ENCODE measurements around the gene TEPSIN.

TEPSIN gene

DNA sequence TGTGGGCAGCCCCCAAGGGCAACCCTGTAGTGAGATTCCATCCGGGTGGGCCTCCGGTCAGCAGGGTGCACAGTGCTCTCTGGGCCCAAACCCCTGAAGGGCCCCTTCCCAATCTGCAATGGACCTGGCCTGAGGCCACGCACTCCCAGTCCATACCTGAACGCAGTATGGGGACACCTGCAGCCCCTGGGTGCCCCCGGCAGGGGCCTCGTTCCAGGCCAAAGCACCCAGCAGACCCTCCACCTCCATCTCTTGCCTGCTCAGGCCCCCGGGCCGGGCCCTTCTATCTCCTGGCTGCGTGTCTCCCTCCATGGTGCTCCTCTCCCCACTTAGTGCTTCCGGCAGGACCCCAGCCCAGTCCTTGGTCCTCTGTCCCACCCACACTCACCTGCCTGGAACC lies 55.5 kb downstream of the TEPSIN start:
- no peak for DNase-seq (ENCODE audit: low spot score)

DNA sequence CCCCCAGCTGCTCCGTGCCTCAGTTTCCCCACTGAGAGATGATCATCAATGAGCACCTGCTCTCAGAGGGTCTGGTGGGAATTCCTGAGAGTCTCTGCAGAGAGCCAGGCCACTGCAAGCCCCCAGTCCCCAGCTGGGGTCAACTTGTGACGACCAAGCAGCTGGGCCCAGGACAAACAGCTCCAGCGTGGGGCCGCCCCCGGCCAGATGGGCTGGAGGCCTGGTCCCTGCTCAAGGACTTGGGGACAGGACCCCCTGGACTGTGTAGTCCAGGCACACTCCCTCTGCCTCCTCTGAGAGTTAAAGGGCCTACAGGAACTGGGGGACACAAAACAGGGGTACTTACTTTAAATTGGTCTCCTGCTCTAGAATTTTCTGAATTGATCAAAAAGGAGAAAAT lies 56.3 kb downstream of the TEPSIN start:
- DNase-seq (ENCODE audit: low spot score), result no peak

DNA sequence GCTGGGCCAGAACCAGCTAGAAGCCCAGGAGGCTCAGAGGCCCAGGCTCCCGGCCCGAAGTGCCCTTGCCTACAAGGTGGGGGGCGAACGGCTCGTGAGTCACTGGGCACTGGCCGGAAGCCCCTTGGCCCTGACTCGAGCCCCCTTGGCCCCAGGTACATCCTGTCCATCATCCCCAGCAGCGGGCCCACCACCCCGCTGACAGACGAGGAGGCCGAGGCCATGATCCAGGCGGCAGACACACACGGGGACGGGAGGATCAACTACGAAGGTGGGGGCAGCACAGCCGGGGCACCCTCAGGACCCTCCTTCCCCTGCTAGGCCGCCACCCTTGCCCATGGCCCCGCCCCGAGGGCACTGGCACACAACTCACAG lies 57.1 kb downstream of the TEPSIN start:
- DNase-seq (ENCODE audit: low spot score), result no peak

DNA sequence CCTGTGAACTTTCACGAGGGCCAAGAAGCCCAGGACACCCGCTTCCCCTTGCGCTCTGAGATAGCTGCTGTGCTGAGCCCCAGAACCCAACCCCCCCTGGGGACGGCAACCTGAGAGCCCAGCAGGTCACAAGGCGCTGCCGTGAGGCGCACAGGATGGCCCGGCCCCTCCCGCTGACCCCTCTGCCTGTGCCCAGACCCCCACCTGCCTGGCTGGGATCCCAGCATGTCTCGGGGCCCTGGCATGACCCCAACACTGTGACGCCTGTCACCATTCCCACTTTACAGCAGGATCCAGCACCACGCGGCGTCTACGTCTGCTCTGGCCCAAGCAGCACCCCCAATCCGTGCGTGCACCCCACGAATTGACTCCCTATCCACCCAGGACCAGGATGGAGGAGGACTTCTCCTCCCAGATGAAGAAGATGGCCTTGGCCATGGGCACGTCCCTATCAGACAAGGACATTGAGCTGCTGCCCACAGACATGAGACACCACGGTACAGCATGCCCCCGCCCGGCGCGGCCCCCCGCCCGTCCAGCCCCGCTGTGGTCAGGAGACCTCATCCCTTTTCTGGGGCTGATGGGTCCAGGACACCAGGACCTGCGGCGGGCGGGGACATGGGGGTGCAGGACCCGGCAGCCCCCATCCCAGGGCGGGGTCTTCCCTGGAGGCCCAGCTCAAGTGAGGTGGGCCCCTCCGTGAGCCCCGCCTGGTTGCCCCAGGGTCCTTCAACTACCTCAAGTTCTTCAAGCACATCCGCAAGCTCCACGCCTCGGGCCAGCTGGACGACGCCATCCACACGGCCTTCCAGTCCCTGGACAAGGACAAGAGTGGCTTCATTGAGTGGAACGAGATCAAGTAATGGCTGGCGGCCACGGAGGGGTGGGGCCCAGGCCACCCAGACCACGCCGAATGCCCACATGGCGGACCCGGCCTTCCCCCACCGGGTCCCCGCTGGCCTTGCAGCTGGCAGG lies 57.7 kb downstream of the TEPSIN start:
- no peak for DNase-seq (ENCODE audit: low spot score)

DNA sequence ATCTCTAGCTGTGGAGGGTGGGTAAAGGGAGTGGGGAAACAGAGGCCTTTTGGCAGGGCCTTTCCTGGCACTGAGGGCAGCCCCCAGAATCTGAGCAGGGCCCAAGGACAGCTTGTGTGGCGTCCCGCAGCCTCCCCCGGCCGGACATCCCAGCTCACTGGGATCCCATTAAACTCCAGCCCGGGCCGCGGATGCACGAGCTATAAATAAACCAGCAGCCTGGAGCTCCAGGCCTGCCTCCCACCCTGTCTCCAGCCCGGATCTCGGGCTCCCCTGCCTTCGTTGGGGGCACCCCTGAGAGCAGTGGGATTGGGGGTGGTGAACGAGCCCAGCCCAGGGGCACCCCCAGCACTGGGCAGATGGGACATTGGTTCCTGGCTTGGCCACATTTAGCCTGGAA lies 59.0 kb downstream of the TEPSIN start:
- DNase-seq (ENCODE audit: low spot score), result no peak

DNA sequence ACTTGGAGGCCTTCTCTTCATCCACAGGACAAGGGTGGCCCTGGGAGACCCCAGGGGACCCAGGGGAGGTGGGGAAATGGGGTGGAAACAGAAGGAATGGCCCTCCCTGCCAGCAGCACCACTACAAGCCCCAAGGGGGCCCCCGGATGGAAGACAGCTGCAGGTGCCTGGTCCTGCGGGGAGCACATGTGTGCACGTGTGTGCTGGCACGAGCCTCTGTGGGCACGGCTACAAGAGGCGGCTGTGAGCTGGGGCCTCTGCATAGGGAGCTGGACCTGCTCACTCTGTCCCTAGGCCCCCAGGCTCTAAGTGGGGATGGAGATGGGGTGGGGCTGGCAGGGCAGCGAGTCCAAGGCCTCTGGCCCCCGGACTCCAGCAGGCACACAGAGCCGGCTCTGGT lies 59.6 kb downstream of the TEPSIN start:
- DNase-seq (ENCODE audit: low spot score), result no peak

Data from kidney capillary endothelial cell (primary cell).